Measurements from ENCODE around the gene VPS8. TPM values are rescaled to one million over a fixed set of nuclear protein-coding genes. Genes with fewer than 3 reads are reported as not detected.

VPS8 gene
- total and polyA plus RNA-seq, 2 of the 13 experiments (the other 11 are each of a cell fraction or from before 2014, with no cell fraction given), result 14.2 to 35.1 TPM

- TF ChIP-seq ZBED4 (CRISPR knock-in tag; IDR thresholded peaks at IDR 0.05; ENCODE audit: borderline replicate concordance), result no peak
- no peak for TF ChIP-seq TCF7 (IDR thresholded peaks at IDR 0.05; ENCODE audit: low read depth)
- no peak for TF ChIP-seq E2F5 (CRISPR knock-in tag; conservative IDR thresholded peaks at IDR 0.05)
- TF ChIP-seq AHDC1 (CRISPR knock-in tag; IDR thresholded peaks at IDR 0.05; ENCODE audit: borderline replicate concordance), result no peak
- TF ChIP-seq, protein P1, sequence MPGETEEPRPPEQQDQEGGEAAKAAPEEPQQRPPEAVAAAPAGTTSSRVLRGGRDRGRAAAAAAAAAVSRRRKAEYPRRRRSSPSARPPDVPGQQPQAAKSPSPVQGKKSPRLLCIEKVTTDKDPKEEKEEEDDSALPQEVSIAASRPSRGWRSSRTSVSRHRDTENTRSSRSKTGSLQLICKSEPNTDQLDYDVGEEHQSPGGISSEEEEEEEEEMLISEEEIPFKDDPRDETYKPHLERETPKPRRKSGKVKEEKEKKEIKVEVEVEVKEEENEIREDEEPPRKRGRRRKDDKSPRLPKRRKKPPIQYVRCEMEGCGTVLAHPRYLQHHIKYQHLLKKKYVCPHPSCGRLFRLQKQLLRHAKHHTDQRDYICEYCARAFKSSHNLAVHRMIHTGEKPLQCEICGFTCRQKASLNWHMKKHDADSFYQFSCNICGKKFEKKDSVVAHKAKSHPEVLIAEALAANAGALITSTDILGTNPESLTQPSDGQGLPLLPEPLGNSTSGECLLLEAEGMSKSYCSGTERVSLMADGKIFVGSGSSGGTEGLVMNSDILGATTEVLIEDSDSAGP (CRISPR knock-in tag; IDR thresholded peaks at IDR 0.05; ENCODE audit: borderline replicate concordance), result 0 out of 2 replicates have a peak, but pooled peaks have one; percentile 5
- TF ChIP-seq KAT2B (IDR thresholded peaks at IDR 0.05; ENCODE audit: borderline replicate concordance, low read depth, low read length), result no peak
- no peak for TF ChIP-seq ZNF251 (CRISPR knock-in tag; IDR thresholded peaks at IDR 0.05)
- TF ChIP-seq SUZ12 (IDR thresholded peaks at IDR 0.05; ENCODE audit: low read depth, low read length), result no peak
- TF ChIP-seq GFI1 (CRISPR knock-in tag; IDR thresholded peaks at IDR 0.05; ENCODE audit: borderline replicate concordance), result no peak
- no peak for TF ChIP-seq CEBPG (CRISPR knock-in tag; IDR thresholded peaks at IDR 0.05)
- TF ChIP-seq, protein P2, sequence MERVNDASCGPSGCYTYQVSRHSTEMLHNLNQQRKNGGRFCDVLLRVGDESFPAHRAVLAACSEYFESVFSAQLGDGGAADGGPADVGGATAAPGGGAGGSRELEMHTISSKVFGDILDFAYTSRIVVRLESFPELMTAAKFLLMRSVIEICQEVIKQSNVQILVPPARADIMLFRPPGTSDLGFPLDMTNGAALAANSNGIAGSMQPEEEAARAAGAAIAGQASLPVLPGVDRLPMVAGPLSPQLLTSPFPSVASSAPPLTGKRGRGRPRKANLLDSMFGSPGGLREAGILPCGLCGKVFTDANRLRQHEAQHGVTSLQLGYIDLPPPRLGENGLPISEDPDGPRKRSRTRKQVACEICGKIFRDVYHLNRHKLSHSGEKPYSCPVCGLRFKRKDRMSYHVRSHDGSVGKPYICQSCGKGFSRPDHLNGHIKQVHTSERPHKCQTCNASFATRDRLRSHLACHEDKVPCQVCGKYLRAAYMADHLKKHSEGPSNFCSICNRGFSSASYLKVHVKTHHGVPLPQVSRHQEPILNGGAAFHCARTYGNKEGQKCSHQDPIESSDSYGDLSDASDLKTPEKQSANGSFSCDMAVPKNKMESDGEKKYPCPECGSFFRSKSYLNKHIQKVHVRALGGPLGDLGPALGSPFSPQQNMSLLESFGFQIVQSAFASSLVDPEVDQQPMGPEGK (CRISPR knock-in tag; IDR thresholded peaks at IDR 0.05), result peak; percentile 45; the same call in 1 of the 2 replicates
- TF ChIP-seq KLF6 (CRISPR knock-in tag; IDR thresholded peaks at IDR 0.05), result no peak
- TF ChIP-seq, protein P3, sequence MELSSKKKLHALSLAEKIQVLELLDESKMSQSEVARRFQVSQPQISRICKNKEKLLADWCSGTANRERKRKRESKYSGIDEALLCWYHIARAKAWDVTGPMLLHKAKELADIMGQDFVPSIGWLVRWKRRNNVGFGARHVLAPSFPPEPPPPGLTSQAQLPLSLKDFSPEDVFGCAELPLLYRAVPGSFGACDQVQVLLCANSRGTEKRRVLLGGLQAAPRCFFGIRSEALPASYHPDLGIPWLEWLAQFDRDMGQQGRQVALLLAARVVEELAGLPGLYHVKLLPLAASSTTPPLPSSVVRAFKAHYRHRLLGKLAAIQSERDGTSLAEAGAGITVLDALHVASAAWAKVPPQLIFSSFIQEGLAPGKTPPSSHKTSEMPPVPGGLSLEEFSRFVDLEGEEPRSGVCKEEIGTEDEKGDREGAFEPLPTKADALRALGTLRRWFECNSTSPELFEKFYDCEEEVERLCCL (CRISPR knock-in tag; IDR thresholded peaks at IDR 0.05; ENCODE audit: borderline replicate concordance), result no peak
- TF ChIP-seq KLF11 (CRISPR knock-in tag; IDR thresholded peaks at IDR 0.05), result no peak
Measured at GRCh38 chr3:185071287-185071800, 259.4 kb downstream of the VPS8 start (continued).

Data from HepG2 (cell line).